AG08395 (cell line): ENCODE measurements around the gene AFF2.
A peak's percentile ranks its signal among the peaks of the same experiment; 100 is the strongest.

Experiments used
- DNase-seq: peaks from one replicate; pipeline ENCODE4 v3.0.0; 2012; ENCODE audit warnings: mixed read lengths, low spot score

The AFF2 gene

DNA sequence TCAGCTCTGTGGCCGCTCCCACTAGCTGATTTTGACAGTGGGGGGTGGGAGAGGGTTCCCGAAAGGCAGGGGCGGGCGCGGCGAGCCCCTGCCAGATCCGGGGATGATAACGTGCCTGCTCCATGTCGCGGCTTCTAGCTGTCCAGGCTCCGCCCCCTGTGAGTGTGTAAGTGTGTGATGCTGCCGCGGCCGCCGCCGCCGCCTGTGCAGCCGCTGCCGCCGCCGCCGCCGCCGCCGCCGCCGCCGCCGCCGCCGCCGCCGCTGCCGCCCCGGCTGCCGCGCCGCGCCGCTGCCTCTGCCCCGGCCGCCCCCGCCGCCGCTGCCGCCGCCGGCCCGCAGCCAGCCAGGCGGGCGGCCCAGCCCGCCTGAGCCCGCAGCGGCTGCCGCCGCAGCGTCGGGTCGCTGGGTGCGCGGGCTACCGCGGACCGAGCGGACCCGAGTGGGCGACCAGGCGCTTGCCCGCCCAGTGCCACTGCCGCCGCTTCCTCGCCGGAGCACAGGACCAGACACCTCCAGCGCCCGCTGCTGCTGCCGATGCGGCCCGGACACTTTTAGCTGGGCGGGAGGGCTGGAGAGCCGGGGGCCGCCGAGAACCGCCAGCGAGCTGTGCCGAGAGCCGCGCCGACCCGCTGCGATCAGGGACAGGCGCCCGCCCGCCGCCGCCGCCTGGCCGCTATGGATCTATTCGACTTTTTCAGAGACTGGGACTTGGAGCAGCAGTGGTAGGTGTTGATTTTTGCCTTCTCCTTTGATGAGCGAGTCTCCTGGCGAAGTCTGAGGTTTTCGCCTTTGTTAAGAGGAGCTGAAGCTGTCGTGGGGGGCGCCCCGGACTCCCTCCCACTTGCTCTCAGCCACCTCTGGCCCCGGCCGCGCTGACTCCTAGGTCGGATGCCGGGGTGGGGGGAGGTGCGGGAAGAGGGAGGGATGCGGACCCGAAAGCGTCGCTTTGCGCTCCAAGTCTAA is at the start of gene AFF2:
TSS of gene AFF2 (plus strand) at position 195 of the 963 bp plus-strand sequence. CDS start at position 676, 481 bp downstream.
- DNase-seq, result peak; percentile 27

DNA sequence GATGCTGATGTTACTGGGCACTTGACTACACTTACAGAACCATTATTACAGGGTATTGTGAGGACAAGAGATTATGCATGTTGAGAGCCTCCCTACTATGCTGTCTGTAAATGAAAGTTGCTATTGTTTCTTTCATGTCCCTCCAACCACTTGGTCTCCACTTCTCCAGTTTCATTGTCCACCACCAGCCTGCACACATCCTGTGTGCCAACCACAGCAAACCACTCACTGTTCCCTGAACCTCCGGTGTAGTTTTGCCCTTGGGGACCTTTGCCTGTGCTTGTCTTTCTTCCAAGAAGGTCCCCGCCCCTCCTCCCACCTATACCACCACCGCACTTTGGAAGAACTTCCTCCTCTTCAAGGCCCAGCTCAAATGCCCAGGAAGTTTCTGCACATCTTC is 43.1 kb upstream of the AFF2 start:
- no peak for DNase-seq

DNA sequence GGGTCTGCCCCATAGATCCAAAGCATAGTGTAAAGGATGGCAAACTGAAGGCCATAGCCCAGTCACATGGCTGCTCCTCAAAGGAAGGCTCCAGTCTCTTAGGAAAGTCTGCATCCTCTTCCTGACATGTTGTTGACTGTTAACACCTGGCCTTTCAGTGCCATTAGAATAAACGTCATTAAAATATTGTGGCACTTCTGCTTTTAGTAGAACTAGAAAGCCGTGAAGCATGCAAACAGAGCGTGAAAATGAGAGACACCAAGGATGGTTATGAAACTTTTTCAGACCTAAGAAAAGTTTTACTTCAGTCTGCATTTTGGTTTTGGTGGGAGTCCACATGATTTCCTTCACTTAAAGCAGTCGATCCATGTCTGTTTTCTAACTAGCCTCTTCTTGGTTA is 41.1 kb upstream of the AFF2 start:
- DNase-seq, result no peak

DNA sequence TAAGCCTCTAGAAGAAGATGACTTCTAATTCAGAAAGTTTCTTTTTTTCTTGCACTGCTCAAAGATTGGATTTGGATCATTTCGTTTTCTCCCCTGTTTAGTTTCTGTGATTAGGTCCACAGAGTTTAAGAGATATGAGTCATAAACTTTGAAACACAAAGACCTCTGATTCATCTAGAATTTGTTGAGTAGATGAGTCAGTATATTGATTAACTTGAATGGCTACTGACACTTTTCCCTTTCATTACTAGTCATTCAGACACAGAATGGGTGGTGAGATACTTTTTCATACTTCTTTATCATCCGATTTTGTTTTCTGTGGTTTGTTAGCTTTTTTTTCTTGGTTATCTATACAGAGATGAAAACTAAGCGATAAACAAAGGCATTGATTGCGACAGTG is 34.1 kb upstream of the AFF2 start:
- no peak for DNase-seq

DNA sequence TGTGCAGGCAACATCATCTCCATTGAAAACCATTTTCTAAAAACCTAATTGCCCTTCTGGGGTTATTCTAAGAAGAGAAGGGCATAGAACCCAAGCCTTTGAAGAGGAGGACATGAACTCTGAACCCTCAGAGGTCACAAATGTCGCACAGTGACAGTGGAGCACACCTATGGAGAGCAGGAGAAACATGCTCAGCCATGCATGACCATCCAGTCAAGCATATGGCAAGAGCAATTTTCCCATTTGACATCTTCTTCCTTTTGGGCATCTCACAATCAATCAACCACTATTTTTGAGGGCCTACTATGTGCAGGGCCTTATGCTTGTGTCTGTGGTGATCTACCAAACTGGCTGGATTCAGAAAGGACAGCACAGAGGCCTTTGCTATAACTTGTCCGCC is 30.1 kb upstream of the AFF2 start:
- DNase-seq, result no peak

DNA sequence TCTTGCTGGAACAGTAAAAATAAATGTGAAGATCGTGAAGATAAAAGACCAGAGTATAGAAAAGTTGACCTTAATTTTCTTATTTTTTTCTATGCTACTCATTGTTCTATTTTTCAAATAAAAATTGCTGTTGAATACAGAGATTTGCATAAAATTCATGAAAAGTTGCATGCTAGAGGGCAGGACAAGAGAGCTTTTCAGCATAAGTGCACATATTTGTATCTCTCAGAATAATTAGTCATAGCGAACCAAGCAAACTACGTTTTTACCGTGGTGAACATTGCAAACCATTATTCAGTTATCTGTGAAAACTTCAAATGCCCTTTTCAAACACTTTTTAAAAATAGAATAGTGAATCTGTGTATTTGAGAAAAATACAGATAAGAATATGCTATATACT is 26.4 kb upstream of the AFF2 start:
- no peak for DNase-seq

DNA sequence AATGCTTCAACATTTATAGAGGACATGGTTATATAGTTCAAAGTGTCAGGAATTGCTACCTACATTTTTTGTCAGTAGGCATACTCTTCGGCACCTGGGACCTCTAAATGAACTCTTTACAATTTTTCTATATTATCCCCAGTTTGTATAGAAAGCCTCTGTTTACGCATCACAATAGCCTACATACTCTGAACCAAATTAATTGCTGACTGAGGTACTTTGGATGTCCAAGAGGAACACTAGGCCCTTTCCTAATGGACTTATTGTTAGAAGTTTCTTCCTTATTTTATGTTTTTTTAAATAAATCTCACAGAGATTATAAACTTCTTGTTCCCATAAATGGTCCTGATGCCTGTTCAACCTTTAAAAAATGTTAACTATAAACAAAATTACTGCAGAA is 8.4 kb upstream of the AFF2 start:
- DNase-seq, result no peak

DNA sequence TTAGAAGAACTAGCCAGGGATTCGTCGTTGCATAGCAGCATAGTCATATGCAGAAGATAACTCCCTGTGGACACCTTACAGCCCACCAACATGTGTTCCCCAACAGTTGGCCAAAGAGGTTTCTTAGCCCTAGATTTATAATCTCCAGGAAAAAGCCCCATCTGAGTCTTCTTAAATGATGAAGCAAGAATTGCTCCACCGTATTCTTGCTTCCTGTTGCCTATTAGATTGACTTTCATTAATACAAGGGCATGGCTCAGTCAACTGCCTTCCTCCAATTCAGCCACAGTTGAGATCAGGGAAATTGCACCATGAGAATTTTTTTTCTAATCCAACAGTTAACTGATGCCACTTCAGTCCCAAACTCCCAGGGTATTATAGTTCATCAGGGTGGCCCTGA is 5.2 kb upstream of the AFF2 start:
- DNase-seq, result no peak

DNA sequence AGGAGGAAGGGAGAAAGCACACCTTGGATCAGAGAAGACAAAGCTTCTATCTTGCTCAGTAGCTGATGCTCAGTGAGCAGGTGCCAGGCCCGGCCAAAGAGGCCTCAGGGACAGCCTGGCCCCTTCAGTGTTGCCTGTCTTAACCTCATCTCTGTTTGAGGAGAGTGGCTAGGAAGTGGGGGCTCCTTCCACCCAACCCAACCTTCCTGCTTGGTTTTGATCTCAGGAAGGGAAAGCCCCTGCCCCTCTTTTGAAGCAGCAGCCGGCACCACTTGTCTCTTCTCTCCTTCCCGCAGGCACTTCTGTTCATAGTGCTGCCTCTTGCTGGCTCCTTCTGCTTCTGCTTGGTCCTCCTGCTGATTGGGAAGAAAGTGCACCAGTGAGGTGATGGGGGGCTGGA is 2.4 kb upstream of the AFF2 start:
- DNase-seq, result no peak

DNA sequence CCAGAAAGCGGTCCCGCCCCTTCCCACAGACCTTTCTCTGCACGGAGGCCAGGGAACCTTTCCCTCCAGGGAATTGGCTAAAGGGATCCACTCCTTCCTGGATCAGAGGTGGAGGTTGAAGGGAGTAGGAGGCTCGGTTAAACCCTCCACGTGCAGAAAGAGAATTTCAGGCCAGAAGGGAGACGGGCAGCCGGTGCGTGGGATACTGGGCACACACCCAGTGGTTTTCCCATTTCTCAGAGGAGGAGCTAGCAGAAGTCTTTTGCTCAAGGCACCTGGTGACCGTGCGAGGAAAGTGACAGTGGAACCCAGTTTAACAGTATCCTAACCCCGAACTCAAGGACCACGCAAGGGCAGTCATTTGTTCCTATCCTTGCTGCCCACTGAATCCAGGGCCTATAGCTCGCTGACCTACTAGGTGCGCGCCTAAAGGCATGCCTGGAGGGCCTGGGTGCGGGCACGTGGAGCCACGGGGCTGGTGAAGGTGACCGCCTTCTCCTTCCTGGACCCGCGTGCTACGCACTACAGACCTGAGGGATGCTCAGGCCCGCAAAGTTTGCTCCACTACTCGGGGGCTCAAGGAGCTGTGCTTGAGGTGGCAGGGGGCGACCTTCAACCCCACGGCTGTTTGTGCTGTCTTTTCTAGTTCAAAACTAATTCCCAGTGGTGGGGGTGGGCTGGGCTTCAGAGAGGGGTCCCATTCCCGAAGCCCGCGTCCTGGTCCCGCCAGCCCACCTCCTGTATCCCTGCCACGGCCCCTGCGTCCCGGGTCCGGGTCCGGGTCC is 587 bp upstream of the AFF2 start:
- no peak for DNase-seq

DNA sequence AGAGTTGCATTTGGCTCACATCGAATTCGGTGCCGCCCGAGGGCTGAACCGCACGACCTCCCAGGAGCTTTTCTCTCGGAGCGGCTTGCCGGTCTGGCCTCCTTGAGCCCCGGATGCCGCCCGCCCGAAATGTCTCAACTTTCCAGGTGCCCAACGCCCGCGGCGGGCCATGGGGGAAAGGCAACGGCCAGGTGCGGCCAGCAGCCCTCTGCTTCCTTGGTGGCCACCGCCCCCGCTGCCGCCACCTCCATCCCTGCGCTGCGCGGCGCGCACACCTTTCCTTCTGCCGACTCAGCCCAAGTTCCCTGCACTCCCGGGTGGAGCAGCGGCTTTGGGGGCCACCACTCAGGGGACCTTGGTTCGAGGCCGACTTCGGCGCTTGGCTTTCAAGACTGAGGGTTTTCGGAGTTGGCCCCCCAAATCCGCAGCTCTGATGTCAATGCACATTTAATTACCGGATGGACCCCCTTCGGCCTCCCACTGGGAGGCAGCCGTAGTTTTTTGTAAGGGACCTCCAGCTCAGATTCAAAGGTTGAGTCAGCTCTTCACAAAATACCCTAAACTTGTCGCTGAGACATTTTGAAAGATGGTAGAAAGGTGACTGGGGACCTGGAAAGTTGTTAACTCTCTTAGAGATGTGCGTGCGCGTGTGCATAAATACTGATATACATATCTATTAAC is 1.1 kb downstream of the AFF2 start:
- DNase-seq, result no peak

DNA sequence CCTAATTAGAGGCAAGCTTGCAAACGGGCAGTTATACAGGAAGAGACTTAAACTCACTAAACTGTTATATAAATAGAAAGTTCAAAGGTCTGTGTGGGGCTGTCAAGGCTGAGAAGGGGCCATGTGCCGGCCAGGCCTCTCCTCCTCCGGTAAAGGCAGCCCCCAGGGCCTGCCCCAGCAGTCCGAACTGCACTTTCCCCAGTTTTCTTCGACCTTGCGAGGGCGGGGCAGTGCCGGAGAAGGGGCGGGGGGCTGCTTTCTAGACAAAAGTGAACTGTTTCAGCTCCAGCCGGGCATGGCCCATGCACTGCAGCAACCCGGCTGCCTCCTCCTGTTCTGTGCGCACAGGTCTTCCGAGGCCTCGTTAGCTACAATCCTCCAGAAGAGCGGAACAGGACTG is 4.1 kb downstream of the AFF2 start:
- no peak for DNase-seq

DNA sequence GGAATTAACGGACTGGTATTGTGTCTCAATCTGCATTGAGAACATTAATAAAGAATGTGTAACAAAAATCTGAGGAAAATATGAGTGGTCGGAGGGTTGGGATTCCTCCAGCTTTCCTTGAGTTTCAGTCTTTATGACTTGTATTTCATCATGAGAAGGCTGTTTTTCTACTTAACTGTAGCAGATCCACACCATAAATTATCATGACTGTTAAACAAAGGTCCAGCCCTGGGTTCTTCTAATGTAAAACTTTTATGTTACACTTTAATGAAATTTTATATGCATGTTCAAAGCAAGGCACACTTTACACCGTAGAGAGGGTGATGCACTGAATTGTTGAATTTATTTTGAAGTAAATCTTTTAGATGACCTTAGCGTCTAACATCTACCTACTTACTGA is 7.0 kb downstream of the AFF2 start:
- DNase-seq, result no peak

DNA sequence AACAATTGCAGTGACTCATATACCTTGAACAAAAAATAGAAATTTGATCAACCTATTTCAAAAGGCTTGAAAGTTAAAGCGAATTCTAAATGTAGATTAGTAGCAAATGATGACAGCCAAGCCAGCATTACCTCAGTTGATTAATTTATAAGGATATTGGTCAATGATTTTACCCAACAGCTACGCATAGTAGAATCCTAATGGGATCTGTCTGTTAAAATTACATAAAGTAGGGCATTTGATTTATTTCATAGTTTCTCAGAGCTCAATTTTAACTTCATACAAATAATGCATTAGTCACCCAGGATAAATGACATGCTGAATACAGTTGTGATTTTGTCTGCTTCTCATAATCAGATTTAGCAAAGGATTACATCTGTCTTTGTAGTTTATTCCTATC is 12.0 kb downstream of the AFF2 start:
- DNase-seq, result no peak

DNA sequence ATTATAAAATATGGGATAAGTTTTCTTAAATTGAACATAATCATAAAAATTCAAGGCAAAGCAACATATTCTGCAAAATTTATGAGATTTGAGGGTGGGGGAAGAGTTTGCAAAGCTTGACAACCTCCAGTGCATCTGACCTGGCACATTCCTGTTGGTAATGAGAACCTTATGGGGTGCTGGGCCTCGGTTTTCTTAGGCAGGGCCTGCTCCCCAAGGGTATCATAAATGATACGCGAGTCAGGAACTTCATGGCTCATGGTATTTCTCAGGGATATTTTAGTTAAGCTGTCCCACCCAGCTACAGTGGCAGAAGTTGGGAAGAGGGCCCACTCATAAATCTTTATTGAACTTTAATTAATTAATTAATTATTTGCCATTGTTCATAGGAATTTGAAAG is 13.2 kb downstream of the AFF2 start:
- DNase-seq, result no peak

DNA sequence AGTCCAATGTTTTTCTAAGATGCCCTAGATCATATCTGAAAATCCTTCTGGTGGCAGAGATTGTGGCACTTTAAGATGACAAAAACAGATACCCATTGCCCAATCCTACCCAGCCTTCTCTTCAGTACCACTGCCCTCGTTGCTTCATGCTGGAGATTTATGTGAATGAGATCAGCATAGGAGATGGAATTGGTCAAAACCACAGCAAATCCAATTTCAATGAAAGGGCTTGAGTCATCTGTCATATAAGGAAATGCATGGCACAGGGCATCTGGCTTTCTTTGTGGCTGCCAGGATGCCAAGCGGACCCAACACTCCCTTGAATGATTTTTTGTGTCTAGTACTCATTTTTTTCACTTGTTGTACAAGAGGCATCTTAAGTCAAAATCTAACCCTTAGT is 16.8 kb downstream of the AFF2 start:
- DNase-seq, result peak; percentile 12

DNA sequence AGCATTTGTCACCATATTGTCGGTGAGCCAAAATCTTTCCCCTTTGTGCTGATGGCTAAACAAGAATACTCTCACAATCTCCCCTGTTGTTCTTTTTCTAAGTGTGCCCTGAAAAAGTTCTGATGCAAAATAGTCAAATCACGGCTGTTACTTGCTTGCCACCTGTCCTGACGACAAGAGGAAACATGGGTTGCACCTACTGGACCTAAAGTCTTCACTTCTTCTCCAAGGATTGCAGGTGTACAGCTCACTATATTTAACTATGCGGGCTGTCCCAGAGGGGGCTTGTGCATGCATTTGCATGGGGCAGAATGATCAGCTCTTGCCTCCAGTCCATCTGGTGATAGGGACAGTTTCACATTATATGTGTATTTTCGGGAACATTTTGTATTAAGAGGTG is 21.6 kb downstream of the AFF2 start:
- DNase-seq, result no peak

DNA sequence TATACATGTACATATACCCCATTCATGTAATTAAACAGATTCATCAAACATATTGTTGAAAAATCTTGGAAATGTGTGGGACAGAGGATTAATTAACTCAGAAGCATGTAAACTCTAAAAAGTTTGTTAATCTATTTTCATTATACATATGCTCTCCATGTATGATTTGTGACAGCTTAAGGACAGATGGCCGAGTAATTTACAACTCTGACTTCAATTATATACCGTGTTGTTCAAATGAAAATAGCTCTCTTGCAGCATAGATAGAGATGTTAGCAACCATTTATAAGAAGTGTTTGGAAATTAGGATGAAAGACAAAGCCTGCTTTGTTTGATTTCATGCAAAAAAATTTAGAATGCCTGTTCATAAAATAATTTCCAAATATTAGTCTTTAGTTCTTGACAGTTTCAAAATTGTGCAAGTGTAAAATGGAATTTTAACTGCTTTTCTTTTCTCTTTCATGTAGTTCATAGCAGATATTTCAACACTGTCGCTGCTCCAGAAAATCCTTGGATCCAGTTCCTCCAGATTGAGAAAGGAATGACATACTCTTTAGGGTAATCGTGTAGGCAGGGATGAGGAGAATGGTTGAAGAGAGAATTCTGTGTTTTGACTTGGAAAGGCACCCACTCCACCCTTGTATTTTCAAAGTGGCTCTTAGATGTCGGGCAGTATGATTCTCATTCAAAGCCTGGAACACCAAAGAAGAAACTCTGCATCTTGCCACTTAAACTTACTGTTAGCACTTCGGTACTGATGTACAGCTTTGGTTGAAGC is 23.1 kb downstream of the AFF2 start:
- DNase-seq, result no peak

DNA sequence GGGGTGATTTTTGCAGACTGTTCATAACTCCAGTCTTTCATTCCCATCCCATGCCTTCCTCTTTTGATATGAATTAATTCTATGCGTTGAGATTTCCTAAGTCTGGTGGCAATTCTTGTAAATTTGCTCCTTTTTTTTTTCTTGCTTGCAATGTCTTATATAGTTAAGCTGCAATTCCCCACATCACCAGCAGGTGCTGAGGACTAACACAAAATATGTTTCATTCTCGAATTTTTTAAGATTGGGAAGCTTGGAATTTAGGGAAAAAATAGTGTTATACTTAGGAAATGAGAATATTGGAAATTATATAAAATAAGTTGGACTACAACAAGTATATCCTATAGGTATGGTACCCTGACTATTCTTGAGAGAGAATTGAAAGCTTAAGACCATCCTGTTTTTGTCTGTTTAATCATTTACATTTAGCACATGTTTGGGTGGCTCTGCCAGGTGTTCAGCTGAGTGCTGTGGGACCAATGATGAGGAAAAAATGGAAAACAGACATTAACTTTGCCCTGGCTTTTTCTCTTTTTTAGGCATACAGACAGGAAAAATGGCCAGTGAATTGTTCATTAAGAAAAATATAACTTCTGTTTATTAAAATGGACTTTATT is 30.2 kb downstream of the AFF2 start:
- no peak for DNase-seq

DNA sequence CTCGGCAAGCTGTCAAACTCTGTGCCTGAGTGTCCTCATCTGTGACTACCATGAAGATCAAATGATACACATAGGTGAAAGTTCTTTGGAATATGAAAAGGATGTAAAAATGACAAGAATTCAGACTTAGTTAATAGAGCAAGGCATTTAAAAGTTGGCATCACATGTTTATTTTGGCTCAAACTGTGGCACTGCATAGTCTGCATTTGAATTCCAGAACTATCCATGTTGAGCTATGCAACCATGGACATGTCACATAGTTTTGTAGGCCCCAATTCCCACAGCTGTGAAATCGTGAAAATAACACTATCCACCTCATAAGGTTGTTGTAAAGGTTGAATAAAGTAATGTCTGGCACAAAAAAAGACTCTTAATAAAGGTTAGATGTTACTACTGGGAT is 33.9 kb downstream of the AFF2 start:
- DNase-seq, result no peak

DNA sequence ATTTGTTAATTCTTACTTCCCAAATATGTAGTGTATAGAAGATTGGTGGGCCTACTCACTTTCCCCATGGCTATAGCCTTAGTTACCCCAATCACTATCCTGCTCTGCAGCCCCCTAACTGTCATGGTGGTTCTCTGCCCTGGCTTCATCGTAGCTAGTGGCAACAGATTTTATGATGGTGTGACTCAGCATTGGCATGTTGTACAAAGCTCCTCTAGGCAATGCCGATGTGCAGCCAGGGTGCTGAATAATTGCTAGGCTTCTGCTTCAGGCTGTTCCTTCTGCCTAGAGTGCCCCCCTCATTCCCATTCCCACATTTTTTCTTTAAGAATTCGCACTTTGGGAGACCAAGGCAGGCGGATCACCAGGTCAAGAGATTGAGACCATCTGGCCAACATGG is 35.2 kb downstream of the AFF2 start:
- DNase-seq, result peak; percentile 18
